Uterus (tissue), 2 donors: ENCODE measurements around the gene MCTP2.

Experiments
- POLR2A ChIP-seq, 2 donors: fragments of 450-650 bp; IDR thresholded peaks; one replicate each; pipeline ENCODE4 v1.6.1; 2016; ENCODE audit warnings: antibody characterized with exemption in 2 of 2, mild to moderate bottlenecking in 1 of 2, moderate library complexity in 1 of 2
- TF ChIP-seq, protein P1 (sequence below), 4 experiments: fragments of 200-600 bp in 2 of 4; fragments of 450-650 bp in 2 of 4; sonication (generic) in 2 of 4; IDR thresholded peaks; one replicate each; pipeline ENCODE4 v1.5.1; 2016 to 2019; ENCODE audit warnings: antibody characterized with exemption in 4 of 4, mild to moderate bottlenecking in 2 of 4, moderate library complexity in 1 of 4

DNA sequence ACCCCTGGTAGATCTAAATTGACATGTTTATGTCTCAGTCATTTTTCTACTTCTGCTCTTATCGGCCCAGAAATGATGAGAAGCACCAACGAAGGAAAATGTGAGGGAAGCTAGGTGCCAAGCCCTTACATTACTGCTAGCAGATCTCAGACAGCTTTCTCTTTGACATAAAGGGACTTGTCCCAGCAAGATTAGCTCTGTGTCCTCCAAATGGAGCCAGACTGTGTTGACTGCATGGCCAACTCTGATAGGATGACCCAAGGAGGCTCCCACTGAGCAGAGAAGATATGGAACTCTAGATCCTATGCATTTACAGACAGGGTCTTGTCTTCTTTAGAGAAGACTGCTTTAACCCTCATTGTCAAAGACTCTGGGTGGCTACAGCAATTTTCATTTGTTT lies 2.8 kb upstream of the MCTP2 start:
- TF ChIP-seq, protein P1, sequence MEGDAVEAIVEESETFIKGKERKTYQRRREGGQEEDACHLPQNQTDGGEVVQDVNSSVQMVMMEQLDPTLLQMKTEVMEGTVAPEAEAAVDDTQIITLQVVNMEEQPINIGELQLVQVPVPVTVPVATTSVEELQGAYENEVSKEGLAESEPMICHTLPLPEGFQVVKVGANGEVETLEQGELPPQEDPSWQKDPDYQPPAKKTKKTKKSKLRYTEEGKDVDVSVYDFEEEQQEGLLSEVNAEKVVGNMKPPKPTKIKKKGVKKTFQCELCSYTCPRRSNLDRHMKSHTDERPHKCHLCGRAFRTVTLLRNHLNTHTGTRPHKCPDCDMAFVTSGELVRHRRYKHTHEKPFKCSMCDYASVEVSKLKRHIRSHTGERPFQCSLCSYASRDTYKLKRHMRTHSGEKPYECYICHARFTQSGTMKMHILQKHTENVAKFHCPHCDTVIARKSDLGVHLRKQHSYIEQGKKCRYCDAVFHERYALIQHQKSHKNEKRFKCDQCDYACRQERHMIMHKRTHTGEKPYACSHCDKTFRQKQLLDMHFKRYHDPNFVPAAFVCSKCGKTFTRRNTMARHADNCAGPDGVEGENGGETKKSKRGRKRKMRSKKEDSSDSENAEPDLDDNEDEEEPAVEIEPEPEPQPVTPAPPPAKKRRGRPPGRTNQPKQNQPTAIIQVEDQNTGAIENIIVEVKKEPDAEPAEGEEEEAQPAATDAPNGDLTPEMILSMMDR (IDR thresholded peaks at IDR 0.05), result no peak
- TF ChIP-seq POLR2A (IDR thresholded peaks at IDR 0.05), result no peak
